Upper lobe of right lung (tissue), 1 donor: Measurements from ENCODE around the gene PACRG. TPM values are rescaled to one million over a fixed set of nuclear protein-coding genes. Genes with fewer than 3 reads are reported as not detected.

Experiments
- ATAC-seq: fragments of 200-7000 bp; cut with Tn5 transposase; one replicate; pipeline ENCODE4 v1.9.1; 2020; ENCODE audit warnings: mild to moderate bottlenecking, moderate library complexity
- DNase-seq: peaks from one replicate; pipeline ENCODE4 v3.0.0-alpha.2; 2020
- H3K27ac ChIP-seq: fragments of 200-600 bp; one replicate; pipeline ENCODE4 v1.8.0; 2022
- H3K27me3 ChIP-seq: fragments of 200-600 bp; one replicate; pipeline ENCODE4 v1.8.0; 2022; ENCODE audit warnings: mild to moderate bottlenecking
- H3K36me3 ChIP-seq: fragments of 200-600 bp; one replicate; pipeline ENCODE4 v1.8.0; 2022
- H3K4me1 ChIP-seq: fragments of 200-600 bp; one replicate; pipeline ENCODE4 v1.8.0; 2022
- H3K4me3 ChIP-seq: fragments of 200-600 bp; one replicate; pipeline ENCODE4 v1.8.0; 2022; ENCODE audit warnings: mild to moderate bottlenecking
- H3K9me3 ChIP-seq: fragments of 200-600 bp; one replicate; pipeline ENCODE4 v1.8.0; 2022
- CTCF ChIP-seq: fragments of 200-600 bp; IDR thresholded peaks from one replicate; pipeline ENCODE4 v1.8.0; 2022; ENCODE audit warnings: antibody characterized with exemption
- intact Hi-C: fragments of 100-400 bp; cut with DNase I; formaldehyde crosslinking; loops from one replicate; pipeline ENCODE4 v1.11.0; 2022
- total RNA-seq: library from RNA; stranded (reverse); fragmentation: NEBNext Ultra II Directional; extraction: Animal tissue kit (Norgen Biotek cat#: 25700); gene quantifications from one replicate; pipeline ENCODE4 v1.2.1, GENCODE V29; 2021
- donor health status: DM: no; HTN: yes; CAD: no; lungs with severe emphysema.

The PACRG gene
- total RNA-seq, 1 donor from 2014 or later = 1.5 TPM

DNA sequence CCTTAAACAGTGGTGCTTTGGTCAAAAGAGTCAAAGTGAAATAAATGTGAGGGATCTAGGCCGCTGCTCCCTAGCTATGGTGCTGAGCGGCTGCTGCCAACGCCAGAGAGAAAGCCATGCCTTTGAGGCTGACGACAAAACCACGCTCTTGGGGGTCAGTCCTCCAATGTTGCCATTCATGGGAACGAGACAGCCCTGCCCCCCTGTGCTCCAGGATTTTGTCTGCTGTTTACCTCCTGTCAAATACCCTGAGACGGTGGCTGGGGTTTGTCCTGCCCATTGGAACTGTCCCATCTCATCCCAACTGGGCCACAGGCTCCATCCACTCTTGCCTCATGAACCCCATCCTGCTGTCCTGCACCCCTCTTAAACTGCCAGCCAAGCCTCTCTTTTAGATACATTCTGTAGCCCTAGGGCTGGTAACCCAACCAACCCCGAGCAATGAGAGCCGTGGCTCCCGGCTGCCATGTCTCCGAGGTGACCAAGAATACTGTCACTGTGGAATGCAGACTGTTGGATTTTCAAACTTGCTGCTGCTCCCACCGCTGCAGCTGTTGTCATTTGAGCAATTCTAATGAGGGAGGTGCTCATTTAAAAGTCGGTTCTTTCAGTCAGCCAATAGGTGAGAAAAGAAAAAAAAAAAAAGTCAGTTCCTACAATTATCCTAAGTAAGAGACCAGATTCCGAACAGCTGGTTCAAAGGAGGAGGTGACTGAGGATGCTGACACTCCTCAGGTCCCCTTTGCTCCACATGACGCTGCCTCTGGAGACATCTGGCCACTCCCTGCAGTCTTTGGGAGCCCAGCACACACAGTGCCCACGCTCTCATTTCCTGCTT, 613.7 kb downstream of the PACRG start:
- no peak overlapping the region for H3K27ac ChIP-seq
- no peaks in the 10 kb centered on the region for H3K27me3 ChIP-seq
- no peak overlapping the region for H3K4me3 ChIP-seq
- H3K4me1 ChIP-seq = peaks cover 10% of the 10 kb centered on the region
- intact Hi-C loops = no loop called here
- H3K9me3 ChIP-seq = no peaks in the 10 kb centered on the region
- DNase-seq = no peak
- ATAC-seq = no peak
- no peaks in the 10 kb centered on the region for H3K36me3 ChIP-seq
- TF ChIP-seq CTCF = no peak

GRCh38 chr6:163342571-163343539, 615.1 kb downstream of the PACRG start:
- Histone ChIP-seq H3K4me1 (peaks cover 10% of the 10 kb centered on the region), H3K4me3 (no peak overlapping the region), H3K36me3 (no peaks in the 10 kb centered on the region), H3K9me3 (no peaks in the 10 kb centered on the region), H3K27ac (no peak overlapping the region), H3K27me3 (no peaks in the 10 kb centered on the region)
- no peak for DNase-seq
- no peak for TF ChIP-seq CTCF
- intact Hi-C loops = no loop called here
- ATAC-seq = no peak

DNA sequence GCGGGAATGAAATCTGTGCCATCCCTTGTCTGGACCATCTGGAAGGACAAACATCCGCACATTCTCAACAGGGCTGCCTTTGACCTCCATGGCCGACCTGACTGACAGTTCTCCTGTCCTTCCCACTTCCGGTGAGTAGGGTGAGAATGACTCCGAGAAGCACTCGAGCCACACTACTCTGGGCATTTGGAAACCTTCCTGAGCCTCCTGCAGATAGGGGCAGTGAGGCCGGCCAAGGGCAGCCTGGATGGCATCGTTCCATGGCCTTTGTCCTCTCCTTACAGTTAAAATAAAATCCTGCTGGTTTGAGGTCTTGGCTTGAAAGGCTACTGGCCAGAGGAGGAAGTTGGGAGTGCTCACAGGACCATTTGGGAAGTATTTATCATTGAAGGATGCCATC, 615.8 kb downstream of the PACRG start:
- peaks cover 9% of the 10 kb centered on the region for H3K4me1 ChIP-seq
- no peaks in the 10 kb centered on the region for H3K9me3 ChIP-seq
- no peak overlapping the region for H3K27ac ChIP-seq
- DNase-seq (no peak), ATAC-seq (no peak)
- H3K36me3 ChIP-seq = no peaks in the 10 kb centered on the region
- TF ChIP-seq CTCF = no peak
- no peak overlapping the region for H3K4me3 ChIP-seq
- H3K27me3 ChIP-seq = no peaks in the 10 kb centered on the region
- intact Hi-C loops = no loop called here

GRCh38 chr6:163344411-163344810, 616.6 kb downstream of the PACRG start:
- Histone ChIP-seq H3K27ac (no peak overlapping the region), H3K4me1 (peaks cover 1% of the 10 kb centered on the region), H3K4me3 (no peak overlapping the region), H3K36me3 (no peaks in the 10 kb centered on the region), H3K9me3 (no peaks in the 10 kb centered on the region), H3K27me3 (no peaks in the 10 kb centered on the region)
- DNase-seq (no peak), ATAC-seq (no peak)
- no peak for TF ChIP-seq CTCF
- intact Hi-C loops = no loop called here

GRCh38 chr6:163345931-163346330, 618.2 kb downstream of the PACRG start:
- Histone ChIP-seq H3K4me1 (no peaks in the 10 kb centered on the region), H3K9me3 (no peaks in the 10 kb centered on the region), H3K36me3 (no peaks in the 10 kb centered on the region), H3K27me3 (no peaks in the 10 kb centered on the region), H3K27ac (no peak overlapping the region), H3K4me3 (no peak overlapping the region)
- ATAC-seq (no peak), DNase-seq (no peak)
- intact Hi-C loops = no loop called here
- TF ChIP-seq CTCF = no peak
